Smooth muscle cell of the brain vasculature (primary cell): Measurements from ENCODE around the gene TPK1.

Experiments used
- DNase-seq: peaks from one replicate; pipeline ENCODE4 v3.0.0-alpha.2; 2012; ENCODE audit warnings: low read depth, low spot score

TPK1 gene

DNA sequence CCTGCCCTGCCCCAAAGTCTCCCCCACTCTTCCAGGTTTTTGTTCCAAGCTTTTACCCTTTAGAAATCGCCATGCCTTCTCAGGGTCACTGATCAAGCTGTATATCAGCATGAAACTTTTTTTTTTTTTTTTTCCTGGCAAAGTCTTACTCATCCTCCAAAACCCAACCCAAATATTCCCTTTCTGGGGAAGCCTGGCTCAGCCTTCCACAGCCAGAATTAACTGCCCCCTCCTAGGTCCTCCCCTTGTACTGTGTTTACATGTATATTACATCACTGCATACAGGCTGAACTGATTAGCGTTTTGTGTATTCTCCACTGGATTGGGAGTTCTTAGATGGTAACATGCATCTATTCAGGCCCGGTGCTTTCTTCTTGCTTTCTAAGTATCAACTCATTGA lies 427.7 kb downstream of the TPK1 start:
- DNase-seq: no peak

- DNase-seq: no peak
These were observed 428.5 kb downstream of the TPK1 start for GRCh38 chr7:144407266-144407931.

GRCh38 chr7:144404946-144405345 lies 430.9 kb downstream of the TPK1 start:
- DNase-seq: no peak

DNA sequence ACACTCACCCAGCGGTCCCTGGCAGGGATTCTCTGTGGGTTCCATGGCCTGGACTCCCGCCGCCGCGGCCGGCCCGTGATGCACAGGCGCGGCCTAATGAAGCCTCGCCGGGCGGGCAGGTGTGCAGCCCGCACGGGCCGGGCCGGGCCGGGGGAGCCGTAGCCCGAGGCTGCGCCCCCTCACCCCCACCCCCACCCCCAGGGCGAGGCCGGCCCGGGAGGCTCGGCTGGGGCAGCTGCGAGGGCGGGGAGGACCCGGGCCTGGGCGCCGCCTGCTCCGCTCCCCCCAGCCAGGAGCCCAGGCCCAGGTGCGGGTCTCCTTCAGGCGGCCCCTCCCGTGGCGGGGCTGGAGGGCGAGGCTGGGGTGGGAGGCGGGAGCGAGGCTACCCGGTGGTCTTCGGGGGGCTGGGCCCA lies 432.2 kb downstream of the TPK1 start, which contains the start of gene NOBOX:
TSS of gene NOBOX (minus strand) at position 45 of the 413 bp plus-strand sequence.
- DNase-seq: no peak

DNA sequence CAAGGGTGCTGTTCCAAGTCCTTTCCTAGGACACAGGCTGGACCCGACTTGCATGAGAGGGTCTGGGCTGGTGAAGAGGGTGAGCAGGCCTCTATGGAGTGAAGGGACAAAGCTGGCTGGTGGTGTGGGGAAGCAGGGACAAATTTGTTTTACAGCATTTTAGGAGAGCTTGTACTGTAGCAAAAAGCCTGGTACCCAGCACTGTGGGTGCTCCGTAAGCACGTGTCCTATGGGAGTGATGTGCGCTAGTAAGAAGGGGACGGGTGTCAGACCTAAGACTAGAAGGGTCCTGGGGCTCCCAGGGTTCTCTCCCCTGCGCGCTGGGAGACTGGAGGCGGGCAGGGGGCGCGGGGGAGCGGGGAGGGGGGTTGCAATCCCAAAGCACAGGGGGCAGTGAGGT lies 432.8 kb downstream of the TPK1 start:
- no peak for DNase-seq
